Loucy (cell line): ENCODE measurements around the gene SMYD1.

Source experiments
- H2AFZ ChIP-seq: fragments of 200-600 bp; sonication (generic); 2 replicates; pipeline ENCODE4 v1.6.0; 2016; ENCODE audit warnings: antibody characterized with exemption, mild to moderate bottlenecking, low read length, moderate library complexity
- H3F3A ChIP-seq: fragments of 200-600 bp; 2 replicates; pipeline ENCODE4 v1.6.0; 2016; ENCODE audit warnings: antibody characterized with exemption, low read depth, mild to moderate bottlenecking
- H3K27me3 ChIP-seq: fragments of 200-600 bp; sonication (generic); 2 replicates; pipeline ENCODE4 v1.6.1; 2014; ENCODE audit warnings: low read length, mild to moderate bottlenecking; ENCODE audit not compliant: insufficient read depth, poor library complexity, severe bottlenecking
- H3K36me3 ChIP-seq: fragments of 200-600 bp; sonication (generic); 2 replicates; pipeline ENCODE4 v1.6.1; 2016; ENCODE audit warnings: low read length; ENCODE audit not compliant: insufficient read depth
- H3K4me1 ChIP-seq: fragments of 200-600 bp; sonication (generic); 2 replicates; pipeline ENCODE4 v1.5.1; 2014; ENCODE audit warnings: low read length, mild to moderate bottlenecking; ENCODE audit not compliant: insufficient read depth, poor library complexity, severe bottlenecking
- H3K4me2 ChIP-seq: fragments of 200-600 bp; sonication (generic); 2 replicates; pipeline ENCODE4 v1.6.0; 2014; ENCODE audit warnings: antibody characterized with exemption, low read length, low read depth, mild to moderate bottlenecking; ENCODE audit not compliant: poor library complexity, severe bottlenecking
- H3K4me3 ChIP-seq: fragments of 200-600 bp; sonication (generic); 2 replicates; pipeline ENCODE4 v1.5.1; 2014; ENCODE audit warnings: low read length, mild to moderate bottlenecking, mixed read lengths; ENCODE audit not compliant: poor library complexity, severe bottlenecking
- H3K79me2 ChIP-seq: fragments of 200-600 bp; sonication (generic); 2 replicates; pipeline ENCODE4 v1.6.1; 2014; ENCODE audit warnings: low read length; ENCODE audit not compliant: insufficient read depth
- H3K9ac ChIP-seq: fragments of 200-600 bp; sonication (generic); 2 replicates; pipeline ENCODE4 v1.6.0; 2014; ENCODE audit warnings: mild to moderate bottlenecking, low read depth, low read length, moderate library complexity; ENCODE audit not compliant: poor library complexity, severe bottlenecking
- H3K9me2 ChIP-seq: fragments of 200-600 bp; sonication (generic); replicated peaks from 2 replicates; pipeline ENCODE4 v1.6.1; 2016; ENCODE audit warnings: low read depth, low read length, mixed read lengths
- H3K9me3 ChIP-seq: fragments of 200-600 bp; sonication (generic); 2 replicates; pipeline ENCODE4 v1.6.1; 2014; ENCODE audit warnings: mild to moderate bottlenecking, antibody characterized with exemption, low read length, low read depth; ENCODE audit not compliant: insufficient read depth
- H4K20me1 ChIP-seq: fragments of 200-600 bp; sonication (generic); 2 replicates; pipeline ENCODE4 v1.6.0; 2014; ENCODE audit warnings: antibody characterized with exemption, low read length, mild to moderate bottlenecking; ENCODE audit not compliant: insufficient read depth, poor library complexity, severe bottlenecking
- EZH2phosphoT487 ChIP-seq: fragments of 200-600 bp; IDR thresholded peaks from 2 replicates; pipeline ENCODE4 v1.6.1; 2018; ENCODE audit warnings: antibody characterized with exemption, mild to moderate bottlenecking, moderate library complexity, borderline replicate concordance
- TF ChIP-seq, protein P1 (sequence below): fragments of 200-600 bp; sonication (generic); conservative IDR thresholded peaks from 2 replicates; pipeline ENCODE4 v1.5.1; 2014; ENCODE audit warnings: mild to moderate bottlenecking, antibody characterized with exemption, low read length

SMYD1 gene

DNA sequence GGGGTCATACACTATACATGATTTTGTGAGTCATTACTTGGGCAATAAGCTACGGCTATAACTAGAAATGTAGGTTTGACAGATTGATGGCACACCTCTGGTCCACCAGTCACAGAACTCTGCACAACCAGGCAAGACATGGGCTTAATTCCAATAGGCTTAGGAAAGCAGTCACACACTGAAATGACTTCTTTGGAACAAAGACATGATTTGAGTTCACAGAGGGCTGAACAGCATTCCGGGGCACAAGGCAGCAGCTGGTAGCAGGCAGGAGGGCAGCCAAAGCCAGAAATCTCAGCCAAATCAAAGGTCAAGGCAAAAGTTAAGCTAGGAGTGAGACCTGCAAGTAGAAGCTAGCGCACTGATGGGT is 32.8 kb downstream of the SMYD1 start:
- Histone ChIP-seq H3K4me1 (no peaks in the 10 kb centered on the region), H2AFZ (no peak overlapping the region), H3K36me3 (no peaks in the 10 kb centered on the region), H3K9me2 (no peaks in the 10 kb centered on the region), H3K9me3 (no peaks in the 10 kb centered on the region), H4K20me1 (no peaks in the 10 kb centered on the region), H3K4me2 (no peak overlapping the region), H3K79me2 (no peaks in the 10 kb centered on the region), H3K9ac (no peak overlapping the region), H3K27me3 (no peaks in the 10 kb centered on the region), H3F3A (no peaks in the 10 kb centered on the region), H3K4me3 (no peak overlapping the region)
- no peak for TF ChIP-seq EZH2phosphoT487
- TF ChIP-seq, protein P1, sequence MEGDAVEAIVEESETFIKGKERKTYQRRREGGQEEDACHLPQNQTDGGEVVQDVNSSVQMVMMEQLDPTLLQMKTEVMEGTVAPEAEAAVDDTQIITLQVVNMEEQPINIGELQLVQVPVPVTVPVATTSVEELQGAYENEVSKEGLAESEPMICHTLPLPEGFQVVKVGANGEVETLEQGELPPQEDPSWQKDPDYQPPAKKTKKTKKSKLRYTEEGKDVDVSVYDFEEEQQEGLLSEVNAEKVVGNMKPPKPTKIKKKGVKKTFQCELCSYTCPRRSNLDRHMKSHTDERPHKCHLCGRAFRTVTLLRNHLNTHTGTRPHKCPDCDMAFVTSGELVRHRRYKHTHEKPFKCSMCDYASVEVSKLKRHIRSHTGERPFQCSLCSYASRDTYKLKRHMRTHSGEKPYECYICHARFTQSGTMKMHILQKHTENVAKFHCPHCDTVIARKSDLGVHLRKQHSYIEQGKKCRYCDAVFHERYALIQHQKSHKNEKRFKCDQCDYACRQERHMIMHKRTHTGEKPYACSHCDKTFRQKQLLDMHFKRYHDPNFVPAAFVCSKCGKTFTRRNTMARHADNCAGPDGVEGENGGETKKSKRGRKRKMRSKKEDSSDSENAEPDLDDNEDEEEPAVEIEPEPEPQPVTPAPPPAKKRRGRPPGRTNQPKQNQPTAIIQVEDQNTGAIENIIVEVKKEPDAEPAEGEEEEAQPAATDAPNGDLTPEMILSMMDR: no peak

- H3K9me2 ChIP-seq: no peaks in the 10 kb centered on the region
- no peak overlapping the region for H3K4me2 ChIP-seq
- no peaks in the 10 kb centered on the region for H3K36me3 ChIP-seq
- no peaks in the 10 kb centered on the region for H3K79me2 ChIP-seq
- H3K9ac ChIP-seq: no peak overlapping the region
- no peak overlapping the region for H3K4me3 ChIP-seq
- H3K27me3 ChIP-seq: no peaks in the 10 kb centered on the region
- H4K20me1 ChIP-seq: no peaks in the 10 kb centered on the region
- no peak overlapping the region for H2AFZ ChIP-seq
- no peaks in the 10 kb centered on the region for H3K4me1 ChIP-seq
- H3K9me3 ChIP-seq: no peaks in the 10 kb centered on the region
- no peaks in the 10 kb centered on the region for H3F3A ChIP-seq
- no peak for TF ChIP-seq EZH2phosphoT487
- TF ChIP-seq, protein P1: no peak
These were observed 41.2 kb downstream of the SMYD1 start for GRCh38 chr2:88108796-88109195.

- no peaks in the 10 kb centered on the region for H3K9me2 ChIP-seq
- H3K36me3 ChIP-seq: no peaks in the 10 kb centered on the region
- H3K27me3 ChIP-seq: no peaks in the 10 kb centered on the region
- TF ChIP-seq EZH2phosphoT487: no peak
- TF ChIP-seq, protein P1: no peak
- no peak overlapping the region for H2AFZ ChIP-seq
- H3K9ac ChIP-seq: no peak overlapping the region
- H4K20me1 ChIP-seq: no peaks in the 10 kb centered on the region
- no peaks in the 10 kb centered on the region for H3F3A ChIP-seq
- H3K4me2 ChIP-seq: no peak overlapping the region
- no peaks in the 10 kb centered on the region for H3K9me3 ChIP-seq
- H3K79me2 ChIP-seq: no peaks in the 10 kb centered on the region
- H3K4me3 ChIP-seq: no peak overlapping the region
- no peaks in the 10 kb centered on the region for H3K4me1 ChIP-seq
These were observed 43.2 kb downstream of the SMYD1 start for GRCh38 chr2:88110830-88111229.
